Mesenchymal stem cell (in vitro differentiated cells and primary cell): ENCODE measurements around the gene EYA4.
A peak's percentile ranks its signal among the peaks of the same experiment; 100 is the strongest.

Experiments
- DNase-seq: peaks from one replicate; pipeline ENCODE4 v3.0.0-alpha.2; 2013
- H2AFZ ChIP-seq: one replicate; pipeline ENCODE4 v1.6.1; 2013; ENCODE audit warnings: low read depth, mild to moderate bottlenecking, control low read depth, inconsistent platforms, low read length, moderate library complexity
- H2AK5ac ChIP-seq: 2 replicates; pipeline ENCODE4 v1.6.1; 2013; ENCODE audit warnings: low read length, moderate library complexity, mild to moderate bottlenecking, inconsistent platforms; ENCODE audit not compliant: severe bottlenecking
- H2BK120ac ChIP-seq: one replicate; pipeline ENCODE4 v1.6.1; 2013; ENCODE audit warnings: low read depth, mild to moderate bottlenecking, inconsistent platforms, low read length, moderate library complexity
- H2BK12ac ChIP-seq, 2 experiments: one replicate each; pipeline ENCODE4 v1.6.1; 2013; ENCODE audit warnings: inconsistent platforms in 2 of 2, low read length in 2 of 2, mild to moderate bottlenecking in 2 of 2, moderate library complexity in 2 of 2, control low read depth in 1 of 2
- H2BK15ac ChIP-seq: one replicate; pipeline ENCODE4 v1.6.1; 2013; ENCODE audit warnings: mild to moderate bottlenecking, low read depth, inconsistent platforms; ENCODE audit not compliant: poor library complexity, severe bottlenecking
- H2BK5ac ChIP-seq: 2 replicates; pipeline ENCODE4 v1.6.1; 2013; ENCODE audit warnings: low read depth, mild to moderate bottlenecking, low read length, control low read depth, inconsistent platforms; ENCODE audit not compliant: poor library complexity, severe bottlenecking
- H3K14ac ChIP-seq, 2 experiments: one replicate each; pipeline ENCODE4 v1.6.1; 2013; ENCODE audit warnings: inconsistent platforms in 2 of 2, low read length in 2 of 2, control low read depth in 1 of 2, mild to moderate bottlenecking in 1 of 2, moderate library complexity in 1 of 2
- H3K18ac ChIP-seq, 2 experiments: one replicate each; pipeline ENCODE4 v1.6.1; 2013; ENCODE audit warnings: inconsistent platforms in 2 of 2, low read length in 2 of 2, control low read depth in 1 of 2, low read depth in 1 of 2, mild to moderate bottlenecking in 1 of 2
- H3K23ac ChIP-seq, 2 experiments: one replicate each; pipeline ENCODE4 v1.6.1; 2013; ENCODE audit warnings: inconsistent platforms in 2 of 2, low read length in 2 of 2, mild to moderate bottlenecking in 2 of 2, moderate library complexity in 2 of 2, control low read depth in 1 of 2
- H3K27ac ChIP-seq: 2 replicates; pipeline ENCODE4 v1.5.1; 2013; ENCODE audit warnings: mild to moderate bottlenecking, moderate library complexity, low read length, control low read depth, inconsistent platforms; ENCODE audit not compliant: poor library complexity, severe bottlenecking
- H3K27me3 ChIP-seq, 2 experiments: 2 replicates each; pipeline versions ENCODE4 v1.6.1 to v1.7.0; 2013; ENCODE audit warnings: low read length in 2 of 2, mild to moderate bottlenecking in 2 of 2, moderate library complexity in 2 of 2, control low read depth in 1 of 2, inconsistent platforms in 1 of 2; ENCODE audit not compliant: control insufficient read depth in 1 of 2, insufficient read depth in 1 of 2
- H3K36me3 ChIP-seq, 2 experiments: 2 replicates each; pipeline versions ENCODE4 v1.6.1 to v1.7.0; 2013; ENCODE audit warnings: low read length in 2 of 2, control low read depth in 1 of 2, inconsistent platforms in 1 of 2, low read depth in 1 of 2, mild to moderate bottlenecking in 1 of 2; ENCODE audit not compliant: insufficient read depth in 2 of 2, control insufficient read depth in 1 of 2
- H3K4ac ChIP-seq, 2 experiments: one replicate each; pipeline ENCODE4 v1.6.1; 2013; ENCODE audit warnings: inconsistent platforms in 2 of 2, low read length in 2 of 2, mild to moderate bottlenecking in 2 of 2, moderate library complexity in 2 of 2, control low read depth in 1 of 2, low read depth in 1 of 2
- H3K4me1 ChIP-seq: 2 replicates; pipeline ENCODE4 v1.6.1; 2013; ENCODE audit warnings: low read depth, low read length, control low read depth; ENCODE audit not compliant: control insufficient read depth, insufficient read depth
- H3K4me2 ChIP-seq: 2 replicates; pipeline ENCODE4 v1.6.1; 2013; ENCODE audit warnings: low read length, mild to moderate bottlenecking, inconsistent platforms; ENCODE audit not compliant: poor library complexity, severe bottlenecking
- H3K4me3 ChIP-seq, 2 experiments: 2 replicates each; pipeline versions ENCODE4 v1.5.1 to v1.7.0; 2013; ENCODE audit warnings: low read length in 2 of 2, mild to moderate bottlenecking in 2 of 2, control low read depth in 1 of 2, low read depth in 1 of 2; ENCODE audit not compliant: insufficient read depth in 1 of 2
- H3K79me1 ChIP-seq: replicated peaks from 2 replicates; pipeline ENCODE4 v1.6.1; 2013; ENCODE audit warnings: mild to moderate bottlenecking, control low read depth, low read length, inconsistent platforms; ENCODE audit not compliant: poor library complexity, severe bottlenecking
- H3K9ac ChIP-seq: 2 replicates; pipeline ENCODE4 v1.7.0; 2013; ENCODE audit warnings: mild to moderate bottlenecking, low read length, moderate library complexity
- H3K9me3 ChIP-seq: 2 replicates; pipeline ENCODE4 v1.7.0; 2013; ENCODE audit warnings: mild to moderate bottlenecking, low read length; ENCODE audit not compliant: control insufficient read depth
- H4K8ac ChIP-seq: one replicate; pipeline ENCODE4 v1.6.1; 2013; ENCODE audit warnings: inconsistent platforms, mild to moderate bottlenecking, low read length, moderate library complexity
- H4K91ac ChIP-seq: one replicate; pipeline ENCODE4 v1.6.1; 2013; ENCODE audit warnings: mild to moderate bottlenecking, low read length, inconsistent platforms
- WGBS: methylation state at CpG from one replicate; pipeline ENCODE4 v1.1.7; 2013; ENCODE audit warnings: mixed read lengths; 5-methylcytosine and 5-hydroxymethylcytosine counted together

Gene EYA4

DNA sequence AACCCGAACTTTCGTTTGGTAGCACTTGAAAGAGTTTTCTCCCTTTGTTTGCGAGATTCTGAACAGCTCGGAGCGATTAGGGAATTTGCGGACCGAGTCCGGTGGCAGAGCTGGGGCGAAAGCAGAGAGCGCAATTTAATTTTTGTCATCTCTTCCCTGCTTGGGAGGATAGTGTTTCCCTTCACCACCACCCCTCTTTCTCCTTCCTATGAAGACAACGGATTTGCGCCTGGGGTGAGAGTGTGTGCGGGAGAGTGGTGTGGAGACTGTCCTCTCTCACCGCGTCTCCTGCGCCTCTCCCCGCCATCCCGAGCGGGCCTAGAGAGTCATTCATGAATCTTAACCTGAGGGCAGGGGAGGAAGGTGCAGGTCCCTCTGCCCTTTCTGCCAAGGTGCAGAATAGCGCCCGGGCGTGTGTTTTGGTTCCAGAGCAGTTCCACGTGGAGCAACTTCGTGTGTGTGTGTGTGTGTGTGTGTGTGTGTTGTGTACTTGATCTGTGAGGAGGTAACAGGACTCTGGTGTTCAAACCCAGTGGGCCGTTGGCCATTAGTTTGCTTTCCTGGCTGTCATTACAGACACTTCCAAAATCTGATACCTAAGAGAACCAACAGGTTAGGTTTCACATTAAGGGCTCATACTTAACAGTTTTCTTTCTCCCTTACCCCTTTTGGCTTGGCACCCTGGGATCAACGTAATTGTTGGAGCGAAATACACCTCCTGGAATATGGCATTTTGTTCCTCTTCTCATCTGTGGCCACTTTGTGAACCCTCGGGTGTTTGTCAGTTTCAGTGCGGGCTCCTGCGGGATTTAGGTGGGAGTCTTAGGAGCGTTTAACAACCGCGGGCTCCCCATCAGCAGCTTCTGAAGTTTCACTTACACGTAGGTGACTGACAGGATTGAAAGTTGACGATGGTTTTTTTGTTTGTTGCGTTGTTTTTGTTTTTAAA lies 1.8 kb downstream of the EYA4 start:
- no peaks in the 10 kb centered on the region for H3K36me3 ChIP-seq
- H3K27ac ChIP-seq: no peak overlapping the region
- H3K4me3 ChIP-seq: peak overlapping the region in 1 of 2 experiments; percentile 77
- no peaks in the 10 kb centered on the region for H3K79me1 ChIP-seq
- H4K8ac ChIP-seq: no peak overlapping the region
- H3K18ac ChIP-seq: no peak overlapping the region
- WGBS: 3% methylated on average over 29 of the region's 36 CpGs
- peak; percentile 33 for DNase-seq
- H3K4me2 ChIP-seq: peak overlapping the region; percentile 100
- no peak overlapping the region for H2BK120ac ChIP-seq
- no peak overlapping the region for H3K4ac ChIP-seq
- peak overlapping the region; percentile 40 for H2BK15ac ChIP-seq
- H2BK12ac ChIP-seq: no peak overlapping the region
- H3K14ac ChIP-seq: no peak overlapping the region
- no peak overlapping the region for H2BK5ac ChIP-seq
- H3K9me3 ChIP-seq: no peaks in the 10 kb centered on the region
- peak overlapping the region; percentile 63 for H3K9ac ChIP-seq
- H2AK5ac ChIP-seq: no peak overlapping the region
- peaks cover 37 to 58% of the 10 kb centered on the region in 2 experiments for H3K27me3 ChIP-seq
- H4K91ac ChIP-seq: no peak overlapping the region
- no peak overlapping the region for H2AFZ ChIP-seq
- H3K23ac ChIP-seq: no peak overlapping the region
- H3K4me1 ChIP-seq: peaks cover 26% of the 10 kb centered on the region

DNA sequence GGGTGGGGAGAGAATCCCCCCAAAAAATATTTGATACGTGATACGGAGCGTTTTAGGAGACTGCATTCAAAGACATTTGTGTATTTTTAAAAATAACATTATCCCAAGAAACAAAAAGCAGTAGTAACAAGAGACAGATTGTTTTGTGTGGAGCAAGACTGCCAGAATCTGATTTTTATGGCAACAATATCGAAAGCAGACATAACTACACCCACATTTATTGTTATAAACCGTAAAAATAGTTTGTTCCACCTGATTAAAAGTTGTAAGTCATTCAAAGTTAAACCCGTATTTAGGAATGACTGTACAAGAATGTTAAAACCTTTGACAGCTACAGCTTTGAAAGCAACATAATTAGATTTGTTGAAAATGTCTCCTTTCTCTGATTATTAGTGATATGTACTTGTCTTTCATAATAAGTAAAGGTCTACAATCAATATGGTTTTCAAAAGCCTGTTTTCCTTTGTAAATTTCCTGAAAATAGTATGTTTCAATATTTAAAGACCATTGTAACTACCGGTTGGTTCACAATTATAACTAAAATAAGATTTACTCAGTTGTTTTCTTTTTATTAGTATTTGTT lies 2.7 kb downstream of the EYA4 start:
- H2AK5ac ChIP-seq: no peak overlapping the region
- no peak overlapping the region for H2BK120ac ChIP-seq
- no peak overlapping the region for H3K14ac ChIP-seq
- no peaks in the 10 kb centered on the region for H3K79me1 ChIP-seq
- no CpG with 5 or more reads among the region's 7 CpGs for WGBS
- peaks cover 38 to 58% of the 10 kb centered on the region in 2 experiments for H3K27me3 ChIP-seq
- H3K9ac ChIP-seq: peak overlapping the region; percentile 7
- no peaks in the 10 kb centered on the region for H3K36me3 ChIP-seq
- no peak overlapping the region for H3K4me3 ChIP-seq
- H3K4ac ChIP-seq: no peak overlapping the region
- no peak overlapping the region for H3K18ac ChIP-seq
- H3K9me3 ChIP-seq: no peaks in the 10 kb centered on the region
- H2BK12ac ChIP-seq: no peak overlapping the region
- H2BK5ac ChIP-seq: no peak overlapping the region
- no peak overlapping the region for H4K8ac ChIP-seq
- no peak overlapping the region for H4K91ac ChIP-seq
- no peak for DNase-seq
- H2BK15ac ChIP-seq: no peak overlapping the region
- H3K4me2 ChIP-seq: no peak overlapping the region
- no peak overlapping the region for H3K23ac ChIP-seq
- H2AFZ ChIP-seq: no peak overlapping the region
- H3K27ac ChIP-seq: no peak overlapping the region
- peaks cover 26% of the 10 kb centered on the region for H3K4me1 ChIP-seq

DNA sequence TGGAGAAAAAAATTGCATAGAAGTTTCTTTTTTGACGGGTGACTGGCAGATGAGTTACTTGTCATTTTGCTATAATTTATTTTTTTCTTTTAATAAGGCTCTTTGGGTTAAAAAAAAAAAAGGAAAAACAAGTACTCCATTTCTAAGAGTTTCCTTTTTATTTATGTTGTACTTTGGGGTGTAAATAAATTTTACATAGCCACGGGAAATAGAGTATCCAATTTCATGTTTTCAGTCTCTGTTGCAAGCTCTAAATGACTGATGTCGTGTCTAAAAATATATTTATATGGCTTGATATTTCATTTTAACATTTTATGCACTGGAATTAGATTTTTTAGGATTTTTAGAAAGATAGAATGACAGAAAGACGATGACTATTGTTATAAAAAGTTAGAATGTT lies 3.4 kb downstream of the EYA4 start:
- H2BK120ac ChIP-seq: no peak overlapping the region
- H2AK5ac ChIP-seq: no peak overlapping the region
- H4K8ac ChIP-seq: no peak overlapping the region
- no CpG with 5 or more reads among the region's 4 CpGs for WGBS
- H3K27me3 ChIP-seq: peaks cover 43 to 58% of the 10 kb centered on the region in 2 experiments
- no peak overlapping the region for H2BK5ac ChIP-seq
- DNase-seq: no peak
- no peak overlapping the region for H3K18ac ChIP-seq
- H3K4ac ChIP-seq: no peak overlapping the region
- no peak overlapping the region for H3K14ac ChIP-seq
- no peak overlapping the region for H2AFZ ChIP-seq
- H4K91ac ChIP-seq: no peak overlapping the region
- H3K36me3 ChIP-seq: no peaks in the 10 kb centered on the region
- no peaks in the 10 kb centered on the region for H3K79me1 ChIP-seq
- no peak overlapping the region for H2BK12ac ChIP-seq
- no peak overlapping the region for H3K4me3 ChIP-seq
- H3K9me3 ChIP-seq: no peaks in the 10 kb centered on the region
- peaks cover 26% of the 10 kb centered on the region for H3K4me1 ChIP-seq
- H3K4me2 ChIP-seq: no peak overlapping the region
- no peak overlapping the region for H3K23ac ChIP-seq
- no peak overlapping the region for H3K27ac ChIP-seq
- no peak overlapping the region for H3K9ac ChIP-seq
- no peak overlapping the region for H2BK15ac ChIP-seq

- Histone ChIP-seq H2BK120ac (no peak overlapping the region), H3K14ac (no peak overlapping the region), H3K23ac (no peak overlapping the region), H3K36me3 (no peaks in the 10 kb centered on the region), H3K4me3 (no peak overlapping the region), H3K18ac (no peak overlapping the region), H3K4me2 (no peak overlapping the region), H2BK15ac (no peak overlapping the region), H2AK5ac (no peak overlapping the region), H4K8ac (no peak overlapping the region), H4K91ac (no peak overlapping the region), H3K9ac (no peak overlapping the region), H2BK12ac (no peak overlapping the region), H3K27ac (no peak overlapping the region), H2AFZ (no peak overlapping the region), H3K79me1 (no peaks in the 10 kb centered on the region), H3K9me3 (no peaks in the 10 kb centered on the region), H3K27me3 (peaks cover 48 to 56% of the 10 kb centered on the region in 2 experiments), H2BK5ac (no peak overlapping the region), H3K4ac (no peak overlapping the region), H3K4me1 (peaks cover 26% of the 10 kb centered on the region)
- DNase-seq: no peak
- no CpG with 5 or more reads among the region's 1 CpG for WGBS
Measured at GRCh38 chr6:133245007-133245406, 3.9 kb downstream of the EYA4 start.
